ENCODE results near the gene VSTM1. TPM values are rescaled to one million over a fixed set of nuclear protein-coding genes. Genes with fewer than 3 reads are reported as not detected.
"Not testable (repeated sequence)": the region's sequence is repeated elsewhere in the genome, so short reads cannot be mapped to it uniquely, and the experiment has no call there.

The VSTM1 gene
- total RNA-seq, 4 donors from 2014 or later: not detected

DNA sequence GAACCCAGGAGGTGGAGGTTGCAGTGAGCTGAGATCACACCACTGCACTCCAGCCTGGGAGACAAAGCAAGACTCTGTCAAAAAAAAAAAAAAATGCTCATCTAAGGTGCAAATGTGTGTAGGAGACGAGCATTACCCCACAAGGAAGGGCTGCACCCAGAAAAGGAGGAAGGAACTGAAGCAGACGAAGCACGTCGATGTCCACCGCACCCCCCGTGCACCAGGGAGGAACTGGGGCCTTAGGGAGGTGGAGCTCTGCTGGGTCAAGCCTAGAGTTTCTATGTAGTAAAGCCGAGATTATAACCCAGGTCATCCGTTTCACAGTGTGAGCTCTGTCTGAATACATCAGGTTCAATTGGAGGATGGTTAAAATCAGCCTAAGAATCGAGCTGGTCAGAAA lies 1.1 kb downstream of the VSTM1 start:
- Histone ChIP-seq H3K27ac (no peak overlapping the region), H3K4me3 (no peak overlapping the region), H3K9me3 (no peaks in the 10 kb centered on the region), H3K27me3 (no peaks in the 10 kb centered on the region), H3K4me1 (no peaks in the 10 kb centered on the region), H3K36me3 (no peaks in the 10 kb centered on the region)
- TF ChIP-seq, protein P1, sequence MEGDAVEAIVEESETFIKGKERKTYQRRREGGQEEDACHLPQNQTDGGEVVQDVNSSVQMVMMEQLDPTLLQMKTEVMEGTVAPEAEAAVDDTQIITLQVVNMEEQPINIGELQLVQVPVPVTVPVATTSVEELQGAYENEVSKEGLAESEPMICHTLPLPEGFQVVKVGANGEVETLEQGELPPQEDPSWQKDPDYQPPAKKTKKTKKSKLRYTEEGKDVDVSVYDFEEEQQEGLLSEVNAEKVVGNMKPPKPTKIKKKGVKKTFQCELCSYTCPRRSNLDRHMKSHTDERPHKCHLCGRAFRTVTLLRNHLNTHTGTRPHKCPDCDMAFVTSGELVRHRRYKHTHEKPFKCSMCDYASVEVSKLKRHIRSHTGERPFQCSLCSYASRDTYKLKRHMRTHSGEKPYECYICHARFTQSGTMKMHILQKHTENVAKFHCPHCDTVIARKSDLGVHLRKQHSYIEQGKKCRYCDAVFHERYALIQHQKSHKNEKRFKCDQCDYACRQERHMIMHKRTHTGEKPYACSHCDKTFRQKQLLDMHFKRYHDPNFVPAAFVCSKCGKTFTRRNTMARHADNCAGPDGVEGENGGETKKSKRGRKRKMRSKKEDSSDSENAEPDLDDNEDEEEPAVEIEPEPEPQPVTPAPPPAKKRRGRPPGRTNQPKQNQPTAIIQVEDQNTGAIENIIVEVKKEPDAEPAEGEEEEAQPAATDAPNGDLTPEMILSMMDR (IDR thresholded peaks at IDR 0.05): no peak
- no peak for TF ChIP-seq POLR2A (IDR thresholded peaks at IDR 0.05)
- no peak for DNase-seq

DNA sequence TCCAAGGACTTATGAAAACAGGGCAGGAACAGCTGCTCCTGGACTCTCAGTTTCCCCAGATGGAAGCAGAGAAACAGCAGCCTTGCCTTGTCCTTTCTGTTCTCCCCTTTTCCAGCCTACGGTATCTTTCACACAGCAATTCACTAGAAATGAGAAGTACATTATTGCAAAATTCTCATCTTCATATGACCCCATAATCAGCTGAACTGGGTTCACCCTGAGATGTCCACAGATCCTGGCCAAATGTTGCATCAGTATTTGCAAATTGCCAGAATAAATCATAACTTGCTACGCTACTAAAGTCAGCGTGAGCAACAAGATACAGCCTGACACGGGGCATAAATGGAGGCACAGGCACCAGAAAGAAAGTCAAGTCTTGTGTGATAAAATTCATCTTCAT lies 16.1 kb downstream of the VSTM1 start:
- TF ChIP-seq POLR2A (IDR thresholded peaks at IDR 0.05): no peak
- TF ChIP-seq, protein P1 (IDR thresholded peaks at IDR 0.05): no peak
- H3K36me3 ChIP-seq: no peaks in the 10 kb centered on the region
- no peaks in the 10 kb centered on the region for H3K27me3 ChIP-seq
- no peak overlapping the region for H3K4me3 ChIP-seq
- DNase-seq: no peak
- H3K9me3 ChIP-seq: no peaks in the 10 kb centered on the region
- H3K27ac ChIP-seq: no peak overlapping the region
- no peaks in the 10 kb centered on the region for H3K4me1 ChIP-seq

DNA sequence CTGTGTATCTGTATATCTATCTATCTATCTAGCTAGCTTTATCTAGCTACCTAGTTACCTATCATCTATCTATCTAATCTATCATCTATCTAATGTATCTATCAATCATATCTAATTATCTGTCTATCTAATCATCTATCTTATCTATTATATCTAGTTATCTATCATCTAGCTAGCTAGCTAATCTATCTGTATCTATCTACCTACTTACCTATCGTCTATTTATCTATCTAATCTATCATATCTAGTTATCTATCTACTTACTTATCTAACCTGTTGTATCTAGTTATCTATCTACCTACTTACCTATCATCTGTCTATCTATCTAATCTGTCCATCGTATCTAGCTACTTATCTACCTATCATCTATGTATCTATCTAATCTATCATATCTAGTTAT lies 17.9 kb downstream of the VSTM1 start:
- Histone ChIP-seq H3K36me3 (no peaks in the 10 kb centered on the region), H3K4me3 (no peak overlapping the region), H3K4me1 (no peaks in the 10 kb centered on the region), H3K27me3 (no peaks in the 10 kb centered on the region), H3K9me3 (no peaks in the 10 kb centered on the region), H3K27ac (no peak overlapping the region)
- DNase-seq: no peak
- TF ChIP-seq POLR2A (IDR thresholded peaks at IDR 0.05): no peak
- TF ChIP-seq, protein P1 (IDR thresholded peaks at IDR 0.05): no peak

DNA sequence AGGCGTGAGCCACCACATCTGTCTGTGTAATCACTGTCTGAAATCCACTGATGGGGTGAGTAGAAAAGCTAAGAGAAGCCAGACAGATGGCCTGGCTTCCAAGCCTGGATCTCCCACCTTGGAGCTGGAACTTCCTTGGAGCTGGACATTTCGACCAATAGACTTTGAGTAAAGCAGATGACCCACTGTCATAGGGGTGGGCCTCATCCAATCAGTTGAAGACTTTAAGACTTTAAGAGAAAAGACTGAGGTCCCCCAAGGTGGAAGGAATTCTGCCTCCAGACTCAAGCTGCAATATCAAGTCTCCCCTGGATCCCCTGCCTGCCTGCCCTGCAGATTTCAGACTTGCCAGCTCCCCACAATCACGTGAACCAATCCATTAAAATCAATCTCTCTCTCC lies 20.7 kb downstream of the VSTM1 start:
- Histone ChIP-seq H3K36me3 (no peaks in the 10 kb centered on the region), H3K27me3 (no peaks in the 10 kb centered on the region), H3K27ac (no peak overlapping the region), H3K4me1 (no peaks in the 10 kb centered on the region), H3K9me3 (no peaks in the 10 kb centered on the region), H3K4me3 (no peak overlapping the region)
- DNase-seq: no peak
- TF ChIP-seq POLR2A (IDR thresholded peaks at IDR 0.05): no peak
- TF ChIP-seq, protein P1 (IDR thresholded peaks at IDR 0.05): no peak

DNA sequence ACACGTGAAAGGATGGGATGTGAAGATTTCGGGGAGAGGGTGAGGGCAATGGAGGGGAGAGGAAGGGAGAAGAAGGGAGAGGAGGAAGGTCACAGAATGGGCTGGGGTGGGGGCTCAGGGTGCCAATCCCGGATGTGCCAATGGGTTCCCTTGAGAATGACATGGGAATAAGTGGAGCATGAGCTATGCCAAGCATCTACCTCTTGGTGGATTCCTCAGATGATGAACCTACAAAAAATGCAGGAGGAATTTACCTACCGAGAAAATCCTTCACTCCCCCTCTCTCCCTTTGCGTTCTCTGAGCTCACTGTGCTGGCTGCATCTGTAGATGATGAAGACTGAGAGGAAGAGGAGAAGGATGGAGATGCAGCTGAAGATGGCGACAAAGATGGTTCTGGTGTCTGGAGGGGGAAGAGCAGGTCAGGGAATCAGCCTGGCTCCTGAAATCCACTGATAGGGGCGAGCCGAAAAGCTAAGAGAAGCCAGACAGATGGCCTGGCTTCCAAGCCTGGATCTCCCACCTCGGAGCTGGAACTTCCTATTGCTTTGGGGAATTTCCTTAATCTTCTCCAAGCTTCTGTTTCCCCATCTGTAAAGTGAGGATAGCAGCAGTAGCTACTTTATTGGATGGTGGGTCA lies 21.6 kb downstream of the VSTM1 start:
- H3K4me3 ChIP-seq: no peak overlapping the region
- no peaks in the 10 kb centered on the region for H3K9me3 ChIP-seq
- H3K27ac ChIP-seq: no peak overlapping the region
- H3K36me3 ChIP-seq: no peaks in the 10 kb centered on the region
- TF ChIP-seq POLR2A (IDR thresholded peaks at IDR 0.05): no peak
- TF ChIP-seq, protein P1 (IDR thresholded peaks at IDR 0.05): no peak
- H3K4me1 ChIP-seq: no peaks in the 10 kb centered on the region
- H3K27me3 ChIP-seq: no peaks in the 10 kb centered on the region
- DNase-seq: no peak

DNA sequence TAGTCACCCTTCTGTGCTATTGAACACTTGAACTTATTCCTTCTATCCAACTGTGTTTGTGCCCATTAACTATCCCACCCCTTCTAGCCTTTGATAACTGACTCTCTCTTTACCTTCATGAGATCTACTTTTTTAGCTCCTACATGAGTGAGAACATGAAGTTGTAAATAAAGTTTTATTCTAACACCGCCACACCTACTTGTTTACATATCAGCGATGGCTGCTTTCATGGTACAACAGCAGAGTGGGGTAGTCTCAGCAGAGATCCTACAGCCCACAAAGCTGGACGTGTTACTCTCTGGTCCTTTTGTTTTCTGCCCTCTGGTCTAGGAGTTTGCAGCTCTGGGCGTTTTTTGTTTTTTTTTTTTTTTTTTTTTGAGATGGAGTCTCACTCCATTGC lies 23.7 kb downstream of the VSTM1 start:
- TF ChIP-seq, protein P1 (IDR thresholded peaks at IDR 0.05): no peak
- no peak for TF ChIP-seq POLR2A (IDR thresholded peaks at IDR 0.05)
- no peak for DNase-seq
- H3K4me3 ChIP-seq: no peak overlapping the region
- no peak overlapping the region for H3K27ac ChIP-seq
- H3K36me3 ChIP-seq: no peaks in the 10 kb centered on the region
- no peaks in the 10 kb centered on the region for H3K9me3 ChIP-seq
- H3K4me1 ChIP-seq: no peaks in the 10 kb centered on the region
- H3K27me3 ChIP-seq: no peaks in the 10 kb centered on the region

DNA sequence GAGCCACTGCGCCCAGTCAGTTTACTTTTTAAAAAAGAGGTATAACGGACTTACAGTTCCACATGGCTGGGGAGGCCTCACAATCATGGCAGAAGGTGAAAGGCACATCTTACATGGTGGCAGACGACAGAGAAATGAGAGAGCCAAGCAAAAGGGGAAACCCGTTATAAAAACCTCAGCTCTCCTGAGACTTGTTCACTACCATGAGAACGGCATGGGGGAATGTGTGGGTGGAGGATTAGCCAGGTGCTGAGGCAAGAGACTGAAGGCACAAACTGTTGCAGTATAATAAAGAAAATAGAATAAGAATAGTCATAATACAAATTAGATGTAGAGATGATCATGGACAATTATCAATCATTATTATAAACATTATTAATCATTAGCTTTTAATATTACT lies 27.2 kb downstream of the VSTM1 start:
- DNase-seq, H3K27ac ChIP-seq, H3K36me3 ChIP-seq, H3K27me3 ChIP-seq, H3K4me1 ChIP-seq, H3K9me3 ChIP-seq, H3K4me3 ChIP-seq: not testable (repeated sequence)

Data from Peyer's patch (tissue), 4 donors.